Esophagus (tissue), 2 donors: ENCODE measurements around the gene WDR54. TPM values are rescaled to one million over a fixed set of nuclear protein-coding genes. Genes with fewer than 3 reads are reported as not detected.

Experiments
- H3K27ac ChIP-seq, 2 donors: one replicate each; pipeline ENCODE4 v1.5.1; 2013; ENCODE audit warnings: low read depth in 2 of 2, mild to moderate bottlenecking in 2 of 2, inconsistent platforms in 1 of 2, low read length in 1 of 2, moderate library complexity in 1 of 2
- H3K27me3 ChIP-seq, 2 donors: one replicate each; pipeline ENCODE4 v1.6.1; 2013; ENCODE audit warnings: low read length in 2 of 2, control low read depth in 1 of 2, mild to moderate bottlenecking in 1 of 2; ENCODE audit not compliant: insufficient read depth in 2 of 2, control insufficient read depth in 1 of 2
- H3K36me3 ChIP-seq, 2 donors: one replicate each; pipeline ENCODE4 v1.6.1; 2013; ENCODE audit warnings: low read length in 1 of 2; ENCODE audit not compliant: control insufficient read depth in 2 of 2, insufficient read depth in 2 of 2
- H3K4me1 ChIP-seq, 2 donors: one replicate each; pipeline ENCODE4 v1.6.1; 2013; ENCODE audit warnings: low read length in 1 of 2; ENCODE audit not compliant: control insufficient read depth in 2 of 2, insufficient read depth in 2 of 2
- H3K4me3 ChIP-seq, 2 donors: one replicate each; pipeline ENCODE4 v1.5.1; 2013; ENCODE audit warnings: low read length in 2 of 2, mild to moderate bottlenecking in 2 of 2, low read depth in 1 of 2, moderate library complexity in 1 of 2
- H3K9me3 ChIP-seq, 2 donors: one replicate each; pipeline ENCODE4 v1.6.1; 2013; ENCODE audit warnings: mild to moderate bottlenecking in 2 of 2, low read depth in 1 of 2, low read length in 1 of 2, moderate library complexity in 1 of 2; ENCODE audit not compliant: control insufficient read depth in 2 of 2, insufficient read depth in 1 of 2
- WGBS, 2 donors: extraction: QIAGEN DNeasy Blood & Tissue Kit; methylation state at CpG; one replicate each; pipeline ENCODE4 v1.1.7; 2013; 5-methylcytosine and 5-hydroxymethylcytosine counted together
- polyA plus RNA-seq, 2 donors: library from polyadenylated mRNA; stranded (reverse); fragments of 200-250 nt; gene quantifications; one replicate each; pipeline ENCODE4 v1.2.3, GENCODE V29; 2013
- donor health status: healthy with polysubstance abuse.
- donor health status: Bipolar disorder and iron deficiency.

The WDR54 gene, protein sequence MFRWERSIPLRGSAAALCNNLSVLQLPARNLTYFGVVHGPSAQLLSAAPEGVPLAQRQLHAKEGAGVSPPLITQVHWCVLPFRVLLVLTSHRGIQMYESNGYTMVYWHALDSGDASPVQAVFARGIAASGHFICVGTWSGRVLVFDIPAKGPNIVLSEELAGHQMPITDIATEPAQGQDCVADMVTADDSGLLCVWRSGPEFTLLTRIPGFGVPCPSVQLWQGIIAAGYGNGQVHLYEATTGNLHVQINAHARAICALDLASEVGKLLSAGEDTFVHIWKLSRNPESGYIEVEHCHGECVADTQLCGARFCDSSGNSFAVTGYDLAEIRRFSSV
- 1 to 10 TPM; 3.5 to 5.4 TPM for polyA plus RNA-seq

DNA sequence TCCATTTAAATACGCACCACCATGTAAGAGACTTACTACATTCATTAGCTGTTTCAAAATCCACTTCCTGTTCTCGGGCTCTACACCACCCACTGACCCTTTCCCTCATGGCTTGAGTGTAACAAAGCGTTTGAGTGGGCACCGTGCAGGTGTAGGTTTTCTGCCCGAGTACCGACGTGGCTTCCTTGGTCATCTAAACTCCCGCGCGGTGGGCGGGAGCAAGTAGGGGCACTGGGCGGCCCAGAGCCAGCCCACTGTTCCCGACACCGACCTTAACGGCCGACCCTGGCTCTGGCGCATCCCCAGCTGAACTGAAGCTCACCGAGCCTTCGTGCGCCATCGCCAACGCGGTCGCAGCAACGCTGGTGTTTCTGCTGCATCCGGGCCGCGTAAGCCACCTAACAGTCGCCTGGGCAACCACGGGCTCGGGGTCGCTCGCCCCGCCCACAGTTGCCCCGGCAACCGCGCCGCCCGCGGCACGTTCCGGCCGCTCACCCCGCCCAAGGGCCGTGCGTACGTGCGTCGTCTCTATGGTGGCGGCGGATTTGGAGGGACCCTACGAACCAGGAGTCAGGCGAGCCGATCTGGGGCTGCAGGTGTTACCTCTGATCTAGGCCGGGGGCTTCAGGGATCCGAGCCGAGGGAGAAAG is at the start of gene WDR54, which contains the start of gene C2orf81:
Gene WDR54 (plus strand): TSS at position 510 of the 650 bp plus-strand sequence. CDS start 424 bp downstream, outside the sequence.
Gene C2orf81 (minus strand): TSS at position 399 of the 650 bp plus-strand sequence. CDS start 59 bp downstream, at position 340.
- Histone ChIP-seq H3K9me3 (no peaks in the 10 kb centered on the region), H3K36me3 (no peaks in the 10 kb centered on the region), H3K4me1 (peaks cover 0 to 8% of the 10 kb centered on the region in 2 donors), H3K27ac (peak within 1 kb of the TSS; percentile 74 to 79), H3K27me3 (no peaks in the 10 kb centered on the region), H3K4me3 (peak within 1 kb of the TSS; percentile 45 to 64)
- WGBS, 2 donors, result 0% methylated on average over 52 to 57 of the region's 57 CpGs

DNA sequence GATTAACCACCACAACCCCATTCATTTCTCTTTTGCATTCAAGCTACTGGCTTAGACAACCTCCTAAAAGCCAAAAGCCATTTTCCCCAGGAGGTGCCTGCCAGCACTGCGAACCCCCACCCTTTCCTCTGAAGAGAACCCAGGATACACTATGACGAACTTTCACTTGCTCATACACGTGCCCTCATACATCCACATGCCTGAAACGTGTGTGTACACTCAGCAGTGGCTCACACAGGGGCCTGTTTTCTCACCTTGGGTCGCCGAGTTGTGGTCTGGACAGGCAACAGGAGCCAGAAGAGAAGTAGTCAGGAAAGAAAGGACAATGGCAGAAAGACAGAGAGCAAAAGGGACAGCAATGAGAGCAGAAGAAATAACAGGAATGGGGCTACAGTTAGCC is 48.9 kb upstream of the WDR54 start:
- WGBS, 2 donors, result 72 to 89% methylated on average over 6 of the region's 6 CpGs
- Histone ChIP-seq H3K4me3 (no peak overlapping the region), H3K9me3 (no peaks in the 10 kb centered on the region), H3K27me3 (no peaks in the 10 kb centered on the region), H3K27ac (no peak overlapping the region), H3K4me1 (peaks cover 4 to 7% of the 10 kb centered on the region in 2 donors), H3K36me3 (peaks cover 29 to 49% of the 10 kb centered on the region in 2 donors)

DNA sequence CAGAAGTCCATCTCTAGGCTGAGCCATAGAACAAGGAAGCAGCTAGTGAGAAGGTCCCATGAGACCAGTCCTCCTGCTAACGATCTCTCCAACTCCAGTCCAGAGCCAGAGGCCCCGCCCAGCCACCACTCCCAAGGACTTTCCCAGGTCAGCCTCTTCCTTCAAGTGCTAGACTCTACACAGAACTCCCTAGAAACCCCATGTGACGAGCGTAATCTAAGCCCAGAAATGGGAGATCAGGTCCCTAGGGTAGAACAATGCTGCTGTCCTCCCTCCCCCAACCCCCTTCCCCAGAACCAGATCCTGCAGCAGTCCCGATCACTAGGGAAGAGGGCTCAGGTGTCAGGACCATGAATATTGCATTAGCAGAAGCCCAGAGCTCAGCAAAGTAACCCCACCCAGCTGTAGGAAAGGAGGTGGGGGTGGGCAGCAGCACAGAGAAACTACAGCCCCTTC is 48.3 kb upstream of the WDR54 start:
- H3K36me3 ChIP-seq, result peaks cover 28 to 47% of the 10 kb centered on the region in 2 donors
- H3K9me3 ChIP-seq, result no peaks in the 10 kb centered on the region
- peaks cover 4 to 7% of the 10 kb centered on the region in 2 donors for H3K4me1 ChIP-seq
- no peaks in the 10 kb centered on the region for H3K27me3 ChIP-seq
- 63 to 68% methylated on average over 5 of the region's 5 CpGs for WGBS, 2 donors
- H3K4me3 ChIP-seq, result no peak overlapping the region
- H3K27ac ChIP-seq, result no peak overlapping the region

DNA sequence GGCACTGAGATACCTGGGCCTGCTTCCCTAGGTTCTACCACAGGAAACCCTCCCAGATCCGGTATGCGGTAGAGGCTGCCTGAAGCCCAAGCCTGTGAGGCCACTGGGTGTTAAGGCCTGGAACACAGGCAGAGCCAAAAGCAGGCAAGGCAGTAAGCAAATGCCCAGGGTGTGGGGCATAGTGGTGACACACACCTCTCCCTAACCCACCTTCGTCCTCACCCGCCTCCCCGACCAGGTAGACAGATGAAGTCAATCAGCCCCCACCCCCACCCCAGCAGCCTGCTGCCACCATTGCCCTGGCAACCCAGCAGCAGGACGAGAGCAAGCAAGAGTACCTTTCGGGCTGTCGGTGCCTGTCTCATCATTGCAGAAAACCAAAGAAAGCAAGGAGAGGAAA is 47.5 kb upstream of the WDR54 start:
- no peak overlapping the region for H3K4me3 ChIP-seq
- WGBS, 2 donors, result 78 to 84% methylated on average over 8 of the region's 8 CpGs
- H3K36me3 ChIP-seq, result peaks cover 23 to 40% of the 10 kb centered on the region in 2 donors
- no peaks in the 10 kb centered on the region for H3K9me3 ChIP-seq
- no peaks in the 10 kb centered on the region for H3K27me3 ChIP-seq
- peak overlapping the region in 1 of 2 donors; percentile 15 for H3K27ac ChIP-seq
- peaks cover 4 to 7% of the 10 kb centered on the region in 2 donors for H3K4me1 ChIP-seq

DNA sequence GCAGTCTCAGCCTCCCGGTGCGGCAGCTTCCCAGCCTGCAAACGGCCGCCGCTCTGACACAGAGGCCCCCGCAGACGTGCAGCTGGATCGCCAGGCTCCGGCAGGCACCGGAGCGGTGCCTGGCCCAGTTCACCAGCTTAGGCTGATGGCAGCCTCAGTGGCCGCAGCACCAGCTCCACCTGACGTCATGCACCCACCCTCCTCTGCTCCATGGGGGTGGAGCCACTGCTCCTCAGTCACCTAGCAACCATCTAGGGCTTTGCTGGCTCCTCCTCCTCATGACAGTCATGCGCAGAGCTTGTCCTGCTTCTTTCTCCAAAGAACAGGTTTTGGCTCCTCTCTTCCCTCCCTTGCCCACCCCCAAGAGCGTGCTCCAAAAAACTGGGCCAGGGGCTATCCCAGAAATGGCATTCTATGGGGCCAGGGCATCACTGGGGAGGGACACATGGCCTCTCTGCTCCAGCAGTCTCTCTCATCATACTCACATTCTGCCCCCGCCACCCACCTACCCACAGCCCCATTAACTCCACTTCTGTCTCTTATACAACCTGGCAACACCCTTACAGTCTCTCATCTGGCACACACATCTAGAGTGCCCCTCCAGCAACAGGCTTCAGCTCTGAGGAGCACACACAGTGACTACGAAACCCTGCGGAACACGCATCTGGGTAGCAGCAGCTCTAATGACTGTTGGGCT is 46.9 kb upstream of the WDR54 start:
- peak overlapping the region in 1 of 2 donors; percentile 56 for H3K27ac ChIP-seq
- peaks cover 21 to 35% of the 10 kb centered on the region in 2 donors for H3K36me3 ChIP-seq
- 57 to 61% methylated on average over 19 of the region's 19 CpGs for WGBS, 2 donors

DNA sequence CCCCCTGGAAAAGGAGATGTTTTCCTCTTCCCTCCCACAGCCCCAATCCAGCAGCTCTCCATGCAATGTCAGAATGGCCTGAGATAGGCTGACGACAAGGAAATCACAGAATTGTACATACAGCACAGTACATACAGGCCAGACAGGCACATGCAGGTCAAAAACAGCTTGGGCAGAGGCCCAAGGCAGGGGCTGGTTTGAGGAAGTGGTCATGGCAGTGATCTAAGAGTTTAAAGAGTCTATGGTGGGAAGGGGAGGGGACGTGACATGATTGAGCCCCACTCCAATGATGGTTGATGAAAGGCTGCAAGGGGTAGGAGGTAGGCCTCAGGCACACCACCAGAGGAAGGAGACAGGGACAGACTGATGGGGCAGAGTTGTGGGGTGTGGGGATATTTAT is 45.7 kb upstream of the WDR54 start:
- H3K9me3 ChIP-seq, result no peaks in the 10 kb centered on the region
- WGBS, 2 donors, result 85 to 88% methylated on average over 2 of the region's 2 CpGs
- H3K27ac ChIP-seq, result no peak overlapping the region
- H3K4me1 ChIP-seq, result peaks cover 16 to 17% of the 10 kb centered on the region in 2 donors
- no peak overlapping the region for H3K4me3 ChIP-seq
- peaks cover 11 to 23% of the 10 kb centered on the region in 2 donors for H3K36me3 ChIP-seq
- H3K27me3 ChIP-seq, result no peaks in the 10 kb centered on the region

More for the DNA sequence above, 46.9 kb upstream of the WDR54 start:
- peaks cover 6 to 8% of the 10 kb centered on the region in 2 donors for H3K4me1 ChIP-seq
- no peaks in the 10 kb centered on the region for H3K9me3 ChIP-seq
- H3K27me3 ChIP-seq, result no peaks in the 10 kb centered on the region
- H3K4me3 ChIP-seq, result peak overlapping the region in 1 of 2 donors; percentile 22

DNA sequence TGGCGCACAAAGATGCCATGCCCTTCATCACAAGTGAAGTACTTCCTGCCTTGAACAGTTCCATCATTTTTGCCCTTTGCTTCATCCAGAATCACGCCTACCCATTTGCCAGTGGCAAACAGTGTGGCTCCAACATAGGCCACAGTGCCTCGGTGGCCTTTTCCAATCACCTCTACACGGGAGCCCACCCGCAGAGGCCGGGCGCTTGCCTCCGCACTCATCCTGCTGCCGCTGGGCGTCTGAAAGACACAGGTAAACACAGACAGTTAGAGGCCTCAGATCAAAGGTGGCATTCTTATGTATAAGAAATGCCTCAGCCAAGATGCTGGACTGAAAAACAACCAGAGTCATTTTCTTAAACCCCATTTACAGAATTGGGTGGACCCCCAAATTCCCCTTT is 43.5 kb upstream of the WDR54 start:
- Histone ChIP-seq H3K4me1 (peaks cover 16 to 17% of the 10 kb centered on the region in 2 donors), H3K36me3 (peaks cover 4 to 16% of the 10 kb centered on the region in 2 donors), H3K9me3 (no peaks in the 10 kb centered on the region), H3K27ac (no peak overlapping the region), H3K4me3 (no peak overlapping the region), H3K27me3 (no peaks in the 10 kb centered on the region)
- WGBS, 2 donors, result 89 to 91% methylated on average over 10 of the region's 10 CpGs

DNA sequence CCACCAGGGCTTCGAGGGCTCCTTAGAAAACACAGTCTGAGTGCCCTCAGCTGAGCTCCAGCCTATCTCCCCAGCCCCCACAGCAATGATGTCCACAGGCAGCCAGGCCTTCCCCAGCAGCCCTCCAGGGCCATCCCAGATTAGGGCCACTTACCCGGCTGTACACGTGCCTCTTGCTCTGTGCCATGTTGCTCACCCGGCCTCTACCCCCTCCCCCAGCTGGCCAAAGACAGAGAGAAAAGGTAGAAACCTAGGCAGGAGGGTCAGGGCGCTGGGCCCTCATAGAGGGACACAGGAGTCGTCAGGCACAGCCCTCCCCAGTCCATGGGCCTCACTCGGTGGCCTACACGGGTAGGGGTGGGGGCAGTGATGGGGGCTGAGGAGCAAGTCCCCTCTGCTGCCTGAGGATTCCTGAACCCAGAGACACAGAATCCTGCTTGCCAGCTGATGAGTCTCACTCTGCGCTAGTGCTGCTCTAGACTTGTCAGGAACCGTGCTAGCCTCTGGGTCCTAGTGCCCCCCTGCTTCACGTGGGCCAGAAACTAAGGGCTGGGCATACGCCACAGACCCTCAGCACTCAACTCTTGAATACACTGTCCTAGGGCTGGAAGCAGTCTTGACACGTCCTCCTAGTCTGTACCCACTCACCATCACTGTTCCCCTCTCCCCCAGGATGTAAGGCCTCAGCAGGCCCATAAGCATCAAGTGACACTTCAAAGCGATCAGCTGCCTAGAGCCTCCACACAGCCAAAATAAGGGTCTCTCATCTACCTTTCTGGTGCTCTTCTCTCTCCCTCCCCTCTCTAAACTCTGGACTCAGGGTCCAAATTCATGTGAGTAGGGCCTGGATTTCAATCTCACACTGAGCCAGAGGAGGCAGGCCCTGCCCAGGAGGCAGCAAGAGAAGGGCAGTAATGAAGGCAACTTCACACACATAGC is 41.4 kb upstream of the WDR54 start, which contains the start of gene DCTN1:
Gene DCTN1 (minus strand): TSS at position 461 of the 939 bp plus-strand sequence. CDS start 274 bp downstream, at position 187.
- H3K27ac ChIP-seq, result no peak within 1 kb of the TSS
- H3K27me3 ChIP-seq, result no peaks in the 10 kb centered on the region
- peaks cover 4 to 16% of the 10 kb centered on the region in 2 donors for H3K36me3 ChIP-seq
- WGBS, 2 donors, result 23 to 29% methylated on average over 14 of the region's 14 CpGs
- H3K4me3 ChIP-seq, result peak within 1 kb of the TSS; percentile 21 to 34
- peaks cover 10 to 11% of the 10 kb centered on the region in 2 donors for H3K4me1 ChIP-seq
- H3K9me3 ChIP-seq, result no peaks in the 10 kb centered on the region
